D721Med (cell line): ENCODE measurements around the gene BCAR3.

Experiments
- DNase-seq: peaks from one replicate; pipeline ENCODE4 v3.0.0; 2011; ENCODE audit warnings: low spot score; ENCODE audit not compliant: insufficient read length
- FAIRE-seq: peaks from 2 replicates; lab custom pipeline; 2011; peaks lifted over from hg19 to GRCh38; lab: Jason Lieb, UNC
- CTCF ChIP-seq: IDR thresholded peaks from 2 replicates; pipeline ENCODE4 v1.5.1; 2012; ENCODE audit warnings: mild to moderate bottlenecking, control low read depth; ENCODE audit not compliant: insufficient read depth; ENCODE audit errors: missing control alignments

Gene BCAR3

GRCh38 chr1:93694039-93694438, 12.4 kb upstream of the BCAR3 start:
- DNase-seq (no peak), FAIRE-seq (no peak)
- no peak for TF ChIP-seq CTCF

- TF ChIP-seq CTCF = no peak
- FAIRE-seq = no peak
- no peak for DNase-seq
Observed at GRCh38 chr1:93692983-93693591, 11.4 kb upstream of the BCAR3 start.

- TF ChIP-seq CTCF = no peak
- no peak for FAIRE-seq
Observed at GRCh38 chr1:93692451-93692861, 10.8 kb upstream of the BCAR3 start.

GRCh38 chr1:93692026-93692425, 10.4 kb upstream of the BCAR3 start:
- no peak for DNase-seq
- no peak for FAIRE-seq

More at GRCh38 chr1:93692451-93692861, 10.8 kb upstream of the BCAR3 start:
- no peak for DNase-seq

GRCh38 chr1:93690921-93691789, 9.5 kb upstream of the BCAR3 start:
- no peak for TF ChIP-seq CTCF
- no peak for FAIRE-seq
- DNase-seq = no peak

More at GRCh38 chr1:93692026-93692425, 10.4 kb upstream of the BCAR3 start:
- no peak for TF ChIP-seq CTCF

GRCh38 chr1:93690341-93690740, 8.7 kb upstream of the BCAR3 start:
- TF ChIP-seq CTCF = no peak
- DNase-seq = no peak
- FAIRE-seq = no peak
